HepG2 (cell line): ENCODE data around the gene ZBTB9. TPM values are rescaled to one million over a fixed set of nuclear protein-coding genes. Genes with fewer than 3 reads are reported as not detected.
A peak's percentile ranks its signal among the peaks of the same experiment; 100 is the strongest.

Experiments
- ATAC-seq: fragments of 200-7000 bp; cut with Tn5 transposase; 3 replicates; pipeline ENCODE4 v1.9.1; 2020; ENCODE audit warnings: mild to moderate bottlenecking, moderate library complexity
- BruUV-seq: library from RNA; stranded (reverse); fragments of 400-500 nt; replicated peaks from 2 replicates; lab custom pipeline; 2021; lab: Mats Ljungman, UMichigan
- CTCF ChIA-PET: fragments of 300-600 bp; formaldehyde crosslinking; extraction: SDS; loops from one replicate; lab custom pipeline; 2021; ENCODE audit warnings: low total read pairs, inconsistent platforms, low intra/inter-chr PET ratio; lab: Yijun Ruan, JAX
- POLR2A ChIA-PET: fragments of 350-600 bp; sonication (Branson Sonifier 250); formaldehyde crosslinking; loops from one replicate; lab custom pipeline; 2020; ENCODE audit warnings: antibody characterized with exemption, inconsistent platforms; lab: Yijun Ruan, JAX
- DNase-seq: peaks from one replicate; pipeline ENCODE4 v3.0.0-alpha.2; 2015; ENCODE audit warnings: low spot score
- FAIRE-seq: peaks from 3 replicates; lab custom pipeline; 2011; peaks lifted over from hg19 to GRCh38; lab: Jason Lieb, UNC
- H2AFZ ChIP-seq: one replicate; pipeline ENCODE4 v1.6.1; 2011; ENCODE audit warnings: low read length, inconsistent platforms
- H3K27ac ChIP-seq: fragments of 300-600 bp; 3 replicates; pipeline ENCODE4 v1.8.0; 2011; ENCODE audit warnings: mixed run types, mild to moderate bottlenecking, mixed read lengths, low read length, inconsistent platforms; ENCODE audit not compliant: insufficient read depth; ENCODE audit errors: extremely low read length
- H3K27me3 ChIP-seq, 2 experiments: fragments of 200-600 bp in 1 of 2; 2 replicates in 1 of 2; 3 replicates in 1 of 2; pipeline versions ENCODE4 v1.6.0 to v1.8.0; 2011; ENCODE audit warnings: low read length in 2 of 2, mild to moderate bottlenecking in 2 of 2, moderate library complexity in 2 of 2, inconsistent platforms in 1 of 2; ENCODE audit not compliant: insufficient read depth in 2 of 2, control insufficient read depth in 1 of 2
- H3K36me3 ChIP-seq, 2 experiments: fragments of 200-600 bp in 1 of 2; replicated peaks in 1 of 2; 2 replicates in 1 of 2; 3 replicates in 1 of 2; pipeline versions ENCODE4 v1.5.1 to v1.8.0; 2011; ENCODE audit warnings: low read length in 2 of 2, inconsistent platforms in 1 of 2; ENCODE audit not compliant: insufficient read depth in 2 of 2, control insufficient read depth in 1 of 2
- H3K4me1 ChIP-seq: 2 replicates; pipeline ENCODE4 v1.5.1; 2012; ENCODE audit warnings: low read length, inconsistent platforms; ENCODE audit not compliant: insufficient read depth
- H3K4me2 ChIP-seq: 2 replicates; pipeline ENCODE4 v1.6.0; 2011; ENCODE audit warnings: low read depth, low read length, inconsistent platforms
- H3K4me3 ChIP-seq, 3 experiments: fragments of 200-600 bp in 1 of 3; sonication (generic), shearing (Covaris generic) in 1 of 3; replicated peaks in 1 of 3; 2 replicates each; pipeline ENCODE4 v1.5.1; 2011 to 2016; ENCODE audit warnings: low read length in 3 of 3, inconsistent platforms in 2 of 3, low read depth in 2 of 3, mild to moderate bottlenecking in 2 of 3, control low read depth in 1 of 3, mixed read lengths in 1 of 3; ENCODE audit not compliant: insufficient read depth in 1 of 3
- H3K79me2 ChIP-seq: one replicate; pipeline ENCODE4 v1.6.1; 2011; ENCODE audit warnings: low read length, inconsistent platforms; ENCODE audit not compliant: insufficient read depth
- H3K9ac ChIP-seq: 2 replicates; pipeline ENCODE4 v1.6.0; 2011; ENCODE audit warnings: mild to moderate bottlenecking, low read depth, low read length, inconsistent platforms; ENCODE audit not compliant: insufficient read depth
- H3K9me3 ChIP-seq: 2 replicates; pipeline ENCODE4 v1.5.1; 2012; ENCODE audit warnings: mild to moderate bottlenecking, low read length
- H4K20me1 ChIP-seq: 2 replicates; pipeline ENCODE4 v1.6.0; 2011; ENCODE audit warnings: inconsistent platforms, mild to moderate bottlenecking, low read length, moderate library complexity; ENCODE audit not compliant: insufficient read depth
- ARHGAP35 ChIP-seq: sonication (generic); formaldehyde crosslinking; IDR thresholded peaks from 2 replicates; pipeline ENCODE4 v1.9.0; 2022; ENCODE audit warnings: mild to moderate bottlenecking, inconsistent platforms, moderate library complexity, missing genetic modification reagents, borderline replicate concordance
- ETV6 ChIP-seq: sonication (generic); formaldehyde crosslinking; conservative IDR thresholded peaks from 2 replicates; pipeline ENCODE4 v1.4.0; 2020; ENCODE audit warnings: missing genetic modification reagents
- FOSL2 ChIP-seq: sonication (generic); formaldehyde crosslinking; IDR thresholded peaks from 2 replicates; pipeline ENCODE4 v1.4.0; 2020; ENCODE audit warnings: missing genetic modification reagents
- FOXA1 ChIP-seq, 2 experiments: fragments of 450-650 bp in 1 of 2; sonication (generic) in 1 of 2; formaldehyde crosslinking in 1 of 2; IDR thresholded peaks; 2 replicates each; pipeline versions ENCODE4 v1.4.0 to v1.6.1; 2016 to 2020; ENCODE audit warnings: missing genetic modification reagents in 1 of 2
- NR2F6 ChIP-seq, 2 experiments: IDR thresholded peaks; 2 replicates each; pipeline ENCODE4 v1.6.1; 2016; ENCODE audit warnings: antibody characterized with exemption in 1 of 2, mild to moderate bottlenecking in 1 of 2
- PPARG ChIP-seq: conservative IDR thresholded peaks from 2 replicates; pipeline ENCODE4 v1.6.1; 2016; ENCODE audit warnings: missing biosample characterization, missing genetic modification reagents
- TBP ChIP-seq: sonication (generic); formaldehyde crosslinking; IDR thresholded peaks from 2 replicates; pipeline ENCODE4 v1.5.0; 2020; ENCODE audit warnings: missing genetic modification reagents
- ZNF205 ChIP-seq: IDR thresholded peaks from 2 replicates; pipeline ENCODE4 v1.6.1; 2018; ENCODE audit warnings: missing biosample characterization, missing genetic modification reagents
- ZNF234 ChIP-seq: sonication (generic); formaldehyde crosslinking; conservative IDR thresholded peaks from 2 replicates; pipeline ENCODE4 v1.5.1; 2020; ENCODE audit warnings: mild to moderate bottlenecking, missing genetic modification reagents
- ZNF430 ChIP-seq: sonication (generic); formaldehyde crosslinking; IDR thresholded peaks from 2 replicates; pipeline ENCODE4 v1.9.0; 2021; ENCODE audit warnings: mild to moderate bottlenecking, missing genetic modification reagents
- ZNF556 ChIP-seq: sonication (generic); formaldehyde crosslinking; IDR thresholded peaks from 2 replicates; pipeline ENCODE4 v1.4.0; 2020; ENCODE audit warnings: mild to moderate bottlenecking, missing genetic modification reagents, borderline replicate concordance
- ZNF737 ChIP-seq: sonication (generic); formaldehyde crosslinking; IDR thresholded peaks from 2 replicates; pipeline ENCODE4 v1.5.0; 2020; ENCODE audit warnings: missing genetic modification reagents, mild to moderate bottlenecking, borderline replicate concordance
- ZNF746 ChIP-seq: sonication (generic); formaldehyde crosslinking; IDR thresholded peaks from 2 replicates; pipeline ENCODE4 v1.8.0; 2022; ENCODE audit warnings: mild to moderate bottlenecking, missing genetic modification reagents
- WGBS: methylation state at CpG from one replicate; pipeline ENCODE4 v1.1.6; 2017; ENCODE audit warnings: low lambda C conversion rate; 5-methylcytosine and 5-hydroxymethylcytosine counted together
- in situ Hi-C: cut with HindIII; loops from 2 replicates; pipeline ENCODE4 v1.10.0; 2017; ENCODE audit warnings: low pct_unique_long_range_greater_than_20kb; ENCODE audit not compliant: extremely low pct_ligation_motif_present
- intact Hi-C: fragments of 100-400 bp; cut with micrococcal nuclease; formaldehyde crosslinking; loops from one replicate; pipeline ENCODE4 v1.10.0; 2022; ENCODE audit not compliant: unreplicated experiment
- polyA plus RNA-seq, 8 experiments: library from polyadenylated mRNA; depleted of rRNA in 3 of 8; stranded (reverse) in 7 of 8; unstranded in 1 of 8; fragments of >200 nt; fragmentation: Illumina TruSeq in 4 of 8; extraction: Trizol in 4 of 8; gene quantifications; 2 replicates each; pipeline versions ENCODE4 v1.2.1 to v1.2.3, GENCODE V29; 2011 to 2016; ENCODE audit warnings: low read depth in 4 of 8, missing spikeins in 1 of 8, mixed read lengths in 1 of 8; ENCODE audit not compliant: insufficient read depth in 1 of 8
- total RNA-seq, 5 experiments: library from RNA; depleted of rRNA; stranded (reverse); fragments of >200 nt; fragmentation: Illumina TruSeq; extraction: Trizol; gene quantifications; 2 replicates each; pipeline ENCODE4 v1.2.3, GENCODE V29; 2016; ENCODE audit warnings: low read depth in 1 of 5
- TF ChIP-seq, protein P1 (sequence below): sonication (generic); formaldehyde crosslinking; IDR thresholded peaks from 2 replicates; pipeline ENCODE4 v1.4.0; 2020; ENCODE audit warnings: missing genetic modification reagents, low read depth, mild to moderate bottlenecking, borderline replicate concordance
- TF ChIP-seq, protein P2 (sequence below): sonication (generic); formaldehyde crosslinking; IDR thresholded peaks from 2 replicates; pipeline ENCODE4 v1.5.0; 2020; ENCODE audit warnings: mild to moderate bottlenecking, missing genetic modification reagents, borderline replicate concordance

The ZBTB9 gene
- total and polyA plus RNA-seq, 2 of the 13 experiments (the other 11 are each of a cell fraction or from before 2014, with no cell fraction given): 5.3 to 9.2 TPM

DNA sequence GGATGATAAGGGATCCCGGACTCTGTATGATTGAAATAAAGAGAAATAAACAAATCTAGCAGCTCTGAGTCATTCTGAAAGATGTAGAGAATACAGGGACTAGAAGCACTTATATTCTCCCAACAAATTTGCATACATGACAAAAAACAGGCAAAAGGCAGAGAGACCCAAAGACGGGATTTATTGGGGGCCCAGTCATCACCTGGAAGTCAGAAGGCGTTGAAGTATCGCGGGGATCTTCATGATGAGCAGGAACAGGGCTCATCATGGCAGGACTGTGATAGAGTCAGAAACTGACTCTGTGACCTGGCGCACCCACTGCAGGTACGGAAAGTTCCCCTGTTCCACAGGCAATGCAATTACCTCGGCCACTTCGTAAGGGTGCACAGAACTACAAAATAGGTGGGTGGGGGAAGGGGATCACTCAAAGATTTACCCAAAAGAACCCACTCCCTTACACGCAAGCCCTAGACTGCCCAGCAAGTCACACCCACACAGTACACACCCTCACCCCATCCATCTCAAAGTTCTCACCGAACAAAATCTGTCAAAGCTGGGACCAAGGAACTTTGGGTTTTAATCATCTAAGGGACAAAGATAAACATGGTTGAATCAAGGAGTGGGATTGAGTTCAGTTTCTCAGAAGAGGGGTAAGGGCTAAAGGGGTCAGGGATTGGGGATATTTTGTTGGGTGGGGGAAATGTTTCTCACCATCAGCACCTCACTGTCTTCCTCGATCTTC is 37.8 kb upstream of the ZBTB9 start (continued):
- TF ChIP-seq TBP (CRISPR knock-in tag) (no peak), FOXA1 (IDR thresholded peaks at IDR 0.05) (no peak), FOXA1 (CRISPR knock-in tag; IDR thresholded peaks at IDR 0.05) (no peak)

DNA sequence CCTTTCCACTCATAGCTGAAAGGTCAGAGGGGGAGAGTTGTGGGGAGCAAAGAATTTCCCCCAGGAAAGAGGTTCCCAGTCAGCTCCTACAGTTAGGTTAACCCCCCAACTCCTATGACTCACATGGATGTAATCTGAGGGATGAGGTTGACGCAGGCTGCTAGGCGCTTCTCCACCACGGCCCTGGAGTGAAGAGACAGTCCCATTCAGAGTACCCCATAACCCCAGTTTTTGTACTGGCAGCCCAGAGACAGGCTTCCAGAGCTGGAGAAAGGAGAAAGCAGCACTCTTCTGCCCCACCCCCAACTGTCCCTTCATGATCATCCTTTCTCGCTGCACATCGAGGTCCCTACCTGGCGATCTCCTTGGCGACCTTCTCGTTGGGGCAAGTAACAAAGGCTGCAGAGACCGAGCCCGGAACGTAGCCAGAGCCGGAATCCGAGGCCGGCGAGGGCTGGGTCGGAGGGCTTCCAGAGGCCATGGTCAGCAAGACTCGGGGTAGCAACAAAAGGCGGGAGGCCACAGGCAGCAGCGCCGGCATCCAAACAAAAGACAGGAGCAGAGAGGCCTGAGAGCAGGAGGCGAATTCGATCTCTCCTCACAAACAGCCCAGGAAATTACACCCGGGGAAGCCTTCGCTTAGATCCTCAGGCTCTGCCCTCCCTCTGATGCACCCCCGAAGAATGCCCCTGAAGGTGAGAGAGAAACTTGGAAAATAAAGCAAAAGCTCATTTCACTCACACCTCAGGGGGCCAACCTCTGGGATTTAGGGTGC is 37.1 kb upstream of the ZBTB9 start:
- ChIA-PET POLR2A (interaction anchor here (0.6 to 2.8 kb wide), 5 partner anchors 13 to 168 kb away, joined by 3 to 23 read pairs (median 8); partner anchors contain the start of gene ZBTB9), CTCF (no interaction called here)
- peaks cover 17 to 30% of the 10 kb centered on the region in 2 experiments for H3K36me3 ChIP-seq
- TSS peak; percentile 87 for BruUV-seq
- H3K9me3 ChIP-seq: no peaks in the 10 kb centered on the region
- 3% methylated on average over 22 of the region's 25 CpGs for WGBS
- ATAC-seq (peak; percentile 4), DNase-seq (no peak), FAIRE-seq (peak; percentile 42)
- peaks cover 2 to 13% of the 10 kb centered on the region in 2 experiments; a peak in 3 of 5 replicates for H3K27me3 ChIP-seq
- peak overlapping the region; percentile 68 to 96 (median 82) for H3K4me3 ChIP-seq
- H4K20me1 ChIP-seq: no peaks in the 10 kb centered on the region
- peak overlapping the region; percentile 85 for H3K9ac ChIP-seq
- H3K4me2 ChIP-seq: peak overlapping the region; percentile 96
- in situ Hi-C loops (loop anchor here (10.0 to 25.0 kb wide), 2 partner anchors 130 to 213 kb away; partner anchors contain the start of genes B3GALT4, HSD17B8, PFDN6 and RGL2), intact Hi-C loops (no loop called here)
- no peak overlapping the region for H2AFZ ChIP-seq
- peak overlapping the region; percentile 82 for H3K27ac ChIP-seq
- H3K4me1 ChIP-seq: peaks cover 44% of the 10 kb centered on the region
- peaks cover 21% of the 10 kb centered on the region for H3K79me2 ChIP-seq
- 0 out of 2 replicates have a peak, but pooled peaks have one; percentile 14 for TF ChIP-seq ZNF205
- TF ChIP-seq, protein P1, sequence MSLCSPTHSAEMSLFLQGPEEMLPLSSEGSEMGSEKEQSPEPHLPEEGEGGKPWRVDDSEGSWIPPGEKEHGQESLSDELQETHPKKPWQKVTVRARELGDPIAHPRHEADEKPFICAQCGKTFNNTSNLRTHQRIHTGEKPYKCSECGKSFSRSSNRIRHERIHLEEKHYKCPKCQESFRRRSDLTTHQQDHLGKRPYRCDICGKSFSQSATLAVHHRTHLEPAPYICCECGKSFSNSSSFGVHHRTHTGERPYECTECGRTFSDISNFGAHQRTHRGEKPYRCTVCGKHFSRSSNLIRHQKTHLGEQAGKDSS (CRISPR knock-in tag): 0 out of 2 replicates have a peak, but pooled peaks have one; percentile 16
- 0 out of 2 replicates have a peak, but pooled peaks have one; percentile 59 for TF ChIP-seq ZNF737 (CRISPR knock-in tag)
- TF ChIP-seq ARHGAP35: no peak
- 0 out of 2 replicates have a peak, but pooled peaks have one; percentile 3 for TF ChIP-seq ZNF746 (CRISPR knock-in tag)
- TF ChIP-seq ZNF556 (CRISPR knock-in tag): no peak
- TF ChIP-seq ZNF234: 0 out of 2 replicates have a peak, but pooled peaks have one; percentile 57
- TF ChIP-seq, protein P2, sequence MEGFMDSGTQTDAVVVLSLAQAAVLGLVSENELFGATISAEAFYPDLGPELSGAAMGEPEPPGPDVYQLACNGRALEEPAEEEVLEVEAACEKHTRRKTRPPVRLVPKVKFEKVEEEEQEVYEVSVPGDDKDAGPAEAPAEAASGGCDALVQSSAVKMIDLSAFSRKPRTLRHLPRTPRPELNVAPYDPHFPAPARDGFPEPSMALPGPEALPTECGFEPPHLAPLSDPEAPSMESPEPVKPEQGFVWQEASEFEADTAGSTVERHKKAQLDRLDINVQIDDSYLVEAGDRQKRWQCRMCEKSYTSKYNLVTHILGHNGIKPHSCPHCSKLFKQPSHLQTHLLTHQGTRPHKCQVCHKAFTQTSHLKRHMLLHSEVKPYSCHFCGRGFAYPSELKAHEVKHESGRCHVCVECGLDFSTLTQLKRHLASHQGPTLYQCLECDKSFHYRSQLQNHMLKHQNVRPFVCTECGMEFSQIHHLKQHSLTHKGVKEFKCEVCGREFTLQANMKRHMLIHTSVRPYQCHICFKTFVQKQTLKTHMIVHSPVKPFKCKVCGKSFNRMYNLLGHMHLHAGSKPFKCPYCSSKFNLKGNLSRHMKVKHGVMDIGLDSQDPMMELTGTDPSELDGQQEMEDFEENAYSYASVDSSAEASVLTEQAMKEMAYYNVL (CRISPR knock-in tag): 0 out of 2 replicates have a peak, but pooled peaks have one; percentile 26
- TF ChIP-seq PPARG (CRISPR knock-in tag): 0 out of 2 replicates have a peak, but pooled peaks have one; percentile 5
- TF ChIP-seq NR2F6 (IDR thresholded peaks at IDR 0.05): no peak
- TF ChIP-seq NR2F6 (CRISPR knock-in tag; IDR thresholded peaks at IDR 0.05): no peak
- TF ChIP-seq FOSL2 (CRISPR knock-in tag): peak; percentile 73
- no peak; the same call in 1 of the 2 replicates for TF ChIP-seq ETV6 (CRISPR knock-in tag)
- no peak for TF ChIP-seq ZNF430 (CRISPR knock-in tag)
